HG02973 (cell line): ENCODE results near the gene PHACTR2.
A peak's percentile ranks its signal among the peaks of the same experiment; 100 is the strongest.

Source experiments
- ATAC-seq: cut with Tn5 transposase; IDR thresholded peaks from one replicate; pipeline ENCODE4 v1.9.1; 2021; ENCODE audit warnings: moderate library complexity; ENCODE audit not compliant: unreplicated experiment

Gene PHACTR2

DNA sequence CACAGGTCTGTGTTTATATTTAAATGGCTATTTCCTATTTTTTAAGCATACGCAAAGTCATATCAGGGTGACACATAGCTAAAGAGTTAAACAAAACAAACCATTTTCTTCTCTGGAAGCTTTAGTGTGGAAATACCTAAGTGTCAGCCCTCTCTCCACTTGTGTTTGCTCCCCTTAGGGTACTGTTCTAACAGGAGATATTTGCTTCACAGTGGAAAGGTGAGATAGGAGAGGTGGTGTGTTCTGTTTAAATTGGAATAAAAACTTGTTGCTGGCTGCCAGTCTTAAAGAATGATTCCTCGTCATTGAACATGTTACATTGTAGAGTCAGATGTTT, 18.9 kb downstream of the PHACTR2 start:
- no peak for ATAC-seq

DNA sequence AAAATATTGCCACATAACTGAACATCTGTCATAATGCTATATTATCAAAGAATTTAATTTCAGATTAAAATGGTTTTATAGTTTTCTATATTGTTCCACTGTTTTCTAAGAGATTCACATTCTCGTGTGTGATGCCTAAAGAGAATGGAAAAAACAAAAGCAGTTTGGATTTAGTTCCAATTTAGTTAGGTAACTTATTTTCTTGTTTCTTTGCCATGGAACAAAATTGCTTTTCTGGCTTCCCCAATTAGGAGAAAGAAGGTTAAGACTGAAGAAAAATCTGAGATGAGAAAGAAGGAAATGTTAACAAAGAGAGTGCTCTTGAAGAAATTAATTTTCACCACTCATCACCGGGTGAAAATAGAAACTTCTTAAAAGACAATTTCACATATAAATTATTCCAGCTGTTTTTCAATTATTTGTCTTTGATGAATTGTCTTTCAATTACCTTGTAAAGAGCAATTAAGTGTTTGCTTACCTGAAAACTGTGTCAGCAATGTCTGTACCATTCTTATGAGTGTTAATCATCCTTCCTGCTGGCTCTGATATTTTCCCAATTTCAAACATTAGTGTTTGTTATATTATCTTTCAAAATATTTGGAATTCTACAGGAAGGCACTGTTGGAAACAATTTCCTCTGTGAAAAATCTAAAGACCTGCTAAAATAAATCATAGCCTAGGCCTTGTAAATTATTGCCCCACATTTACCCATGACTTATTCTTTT, 19.5 kb downstream of the PHACTR2 start:
- no peak for ATAC-seq

DNA sequence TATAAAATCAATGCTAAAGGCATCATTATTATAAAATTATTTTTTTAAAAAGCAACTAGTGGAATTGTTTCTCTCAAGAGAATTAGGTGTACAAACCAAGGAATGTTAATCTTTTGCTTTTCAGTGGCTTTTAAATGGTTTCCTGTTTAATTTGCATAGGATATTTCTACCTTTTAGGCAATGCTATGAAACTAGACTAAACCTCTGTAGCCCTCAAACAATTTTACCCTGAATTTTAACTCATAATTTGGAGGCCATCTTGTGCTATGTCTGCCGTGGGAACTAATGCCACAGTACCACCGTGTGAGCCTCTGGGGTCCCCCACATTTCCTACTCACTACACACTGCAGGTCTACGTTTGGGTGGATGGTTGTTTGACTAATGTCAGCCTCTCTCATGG, 20.6 kb downstream of the PHACTR2 start:
- ATAC-seq = no peak

DNA sequence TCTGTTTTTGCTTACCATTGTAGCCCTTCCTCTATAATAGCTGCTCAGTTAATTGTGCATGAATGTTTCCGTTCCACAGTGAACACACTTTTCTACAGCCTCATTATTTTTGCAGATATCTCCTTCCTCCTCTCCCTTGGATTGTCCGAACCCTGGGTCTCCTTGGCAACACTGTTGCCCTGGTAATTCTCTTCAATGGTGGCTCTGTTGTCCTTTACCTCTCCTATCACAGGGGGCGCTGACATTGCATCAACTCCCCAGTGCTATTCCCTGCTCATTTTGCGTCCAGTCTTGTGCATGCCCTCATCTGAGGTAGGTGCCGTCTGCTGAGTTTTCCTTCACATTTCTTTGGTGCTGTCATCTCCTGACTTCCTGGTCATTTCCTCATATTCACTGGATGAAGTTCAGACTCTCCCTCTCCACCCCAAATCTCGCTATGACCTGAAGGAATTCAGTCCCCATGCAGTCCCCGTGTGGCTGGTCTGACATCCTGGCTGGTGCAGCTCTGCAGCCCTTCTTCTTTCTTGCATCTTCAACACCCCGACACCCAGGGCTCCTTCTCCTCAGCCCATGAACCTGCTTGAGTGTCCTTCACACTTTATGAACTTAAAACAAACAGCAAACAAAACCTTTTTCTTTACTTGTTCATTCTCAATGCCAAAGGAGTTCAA, 21.1 kb downstream of the PHACTR2 start:
- ATAC-seq = no peak

DNA sequence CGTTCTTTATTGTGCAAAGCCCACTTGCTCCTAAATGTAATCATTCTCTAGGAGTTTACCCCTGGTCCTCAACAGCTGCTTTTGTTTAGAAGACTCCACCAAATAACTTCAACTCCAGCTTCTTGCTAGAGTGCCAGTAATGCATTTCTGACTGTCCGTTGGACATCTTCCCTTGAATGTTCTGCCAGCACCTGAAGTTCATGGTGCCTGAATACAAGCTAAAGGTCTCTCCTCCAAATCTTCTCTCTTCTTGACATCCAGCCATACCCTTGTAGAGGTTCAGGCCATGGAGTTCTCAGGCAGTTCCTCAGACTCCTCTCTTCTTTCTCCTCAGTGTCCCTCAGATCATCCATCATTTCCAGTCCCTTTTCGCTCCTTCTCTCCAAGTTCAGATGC, 21.7 kb downstream of the PHACTR2 start:
- no peak for ATAC-seq

DNA sequence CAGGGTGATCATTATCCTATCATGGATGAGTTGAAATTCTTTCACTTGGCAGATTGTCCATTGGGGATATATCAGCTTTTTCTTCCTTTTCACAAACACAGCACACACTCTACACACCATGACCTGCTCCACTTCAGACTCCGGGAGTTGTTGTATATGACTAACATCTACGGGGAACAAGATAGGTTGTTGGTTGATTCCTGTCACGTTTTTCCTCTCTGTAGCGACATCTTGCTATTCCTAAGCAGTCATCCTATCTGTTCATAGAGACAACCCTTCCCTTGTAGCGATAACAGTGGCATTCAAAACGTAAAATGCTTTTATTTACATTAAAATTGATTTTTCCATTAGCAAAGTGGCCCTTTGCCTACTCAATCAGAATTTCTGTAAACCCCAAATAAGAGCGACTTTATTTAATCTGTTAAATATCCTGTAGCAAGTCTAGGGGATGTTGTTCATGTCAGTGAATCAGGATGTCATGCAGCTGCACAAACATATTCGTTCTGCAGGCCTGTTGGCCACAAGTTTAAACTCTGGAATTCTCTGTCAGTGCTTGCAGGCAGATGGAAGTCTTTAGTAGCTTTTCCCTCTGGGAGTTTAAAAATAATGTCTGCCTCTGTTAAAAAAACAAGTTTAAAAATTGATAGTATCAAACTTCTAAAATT, 23.1 kb downstream of the PHACTR2 start:
- ATAC-seq = no peak

DNA sequence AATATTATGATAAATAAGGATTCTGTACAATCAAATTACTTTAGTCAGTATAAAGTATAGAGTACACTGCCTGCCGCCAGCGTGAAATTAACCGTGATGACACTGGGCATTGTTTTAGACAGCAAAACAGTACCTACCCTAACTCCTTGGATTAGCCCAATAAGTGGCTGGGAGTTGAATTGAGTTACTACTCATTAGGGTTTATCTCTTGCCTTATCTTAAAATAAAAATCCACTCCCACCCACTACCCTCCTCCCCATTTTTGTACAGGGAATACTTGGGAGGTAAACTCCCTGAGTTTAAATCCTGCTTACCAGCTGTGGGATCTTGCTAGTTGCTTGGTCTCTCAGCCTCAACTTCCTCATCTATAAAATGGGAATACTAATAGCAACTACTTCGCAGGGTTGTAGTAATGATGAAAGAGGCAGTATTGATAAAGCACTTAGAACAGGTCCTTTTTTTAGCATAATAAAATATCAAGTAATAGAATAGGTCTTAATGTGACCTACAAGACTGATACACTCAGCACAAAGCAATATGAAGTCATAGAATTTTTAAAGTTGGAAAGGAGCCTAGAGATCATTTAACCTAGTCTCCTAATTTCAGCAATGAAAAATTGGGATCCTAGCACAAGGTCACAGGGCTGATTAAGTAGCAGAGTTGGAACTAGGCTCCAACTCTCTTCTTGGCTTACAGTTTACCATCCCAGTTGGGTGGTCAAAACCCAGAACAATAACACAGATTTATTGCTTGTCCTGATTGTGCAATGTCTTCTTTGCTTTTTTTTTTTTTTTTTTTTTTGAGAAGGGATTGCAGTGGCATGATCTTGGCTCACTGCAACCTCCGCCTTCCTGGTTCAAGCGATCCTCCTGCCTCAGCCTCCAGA, 23.8 kb downstream of the PHACTR2 start:
- no peak for ATAC-seq

DNA sequence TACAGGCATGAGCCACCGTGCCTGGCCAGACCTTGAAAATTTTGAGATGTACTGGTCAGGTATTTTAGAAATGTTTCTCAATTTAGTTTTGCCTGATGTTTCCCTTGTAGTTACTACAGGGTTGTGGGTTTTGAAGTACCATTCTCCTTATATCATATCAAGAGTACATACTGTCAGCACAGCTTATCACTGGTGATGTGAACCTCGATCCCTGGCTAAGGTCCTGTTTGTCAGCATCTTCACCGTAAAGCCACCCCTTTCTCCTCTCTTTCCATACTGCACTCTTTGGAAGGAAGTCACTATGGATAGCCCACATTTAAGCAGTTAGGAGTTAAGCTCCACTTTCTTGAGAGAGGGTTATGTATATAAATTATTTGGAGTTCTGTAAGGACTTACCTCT, 27.8 kb downstream of the PHACTR2 start:
- ATAC-seq = no peak

DNA sequence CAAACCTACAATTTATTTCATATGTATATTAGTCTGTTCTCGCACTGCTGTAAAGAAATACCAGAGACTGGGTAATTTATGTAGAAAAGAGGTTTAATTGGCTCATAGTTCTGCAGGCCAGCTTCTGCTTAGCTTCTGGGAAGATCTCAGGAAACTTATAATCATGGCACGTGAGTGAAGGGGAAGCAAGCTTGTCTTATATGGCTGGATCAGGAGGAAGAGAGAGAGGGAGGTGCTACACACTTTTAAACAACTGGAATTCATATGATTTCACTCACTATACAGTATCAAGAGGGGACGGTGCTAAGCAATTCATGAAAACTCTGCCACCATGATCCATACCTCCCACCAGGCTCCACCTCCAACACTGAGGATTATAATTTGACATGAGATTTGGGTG, 29.9 kb downstream of the PHACTR2 start:
- ATAC-seq = no peak

DNA sequence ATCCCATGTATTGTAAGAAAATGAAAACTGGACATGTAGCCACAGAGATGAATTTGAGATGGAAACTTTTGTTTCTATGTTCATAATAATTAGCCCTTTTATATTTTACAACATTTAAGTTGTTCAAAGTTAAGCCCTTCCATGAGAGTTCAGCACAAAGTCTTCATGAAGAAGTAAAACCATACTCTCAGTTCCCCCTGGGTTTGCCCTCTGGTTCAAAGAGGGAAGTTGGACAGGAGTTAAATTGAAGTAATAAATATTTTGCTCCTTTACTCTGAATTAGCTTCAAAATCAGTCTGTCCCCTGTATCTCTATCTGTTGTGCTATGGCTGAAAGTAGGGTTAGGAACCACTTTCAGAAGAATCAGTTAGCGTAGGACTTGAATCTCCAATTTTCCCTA, 31.1 kb downstream of the PHACTR2 start:
- no peak for ATAC-seq

DNA sequence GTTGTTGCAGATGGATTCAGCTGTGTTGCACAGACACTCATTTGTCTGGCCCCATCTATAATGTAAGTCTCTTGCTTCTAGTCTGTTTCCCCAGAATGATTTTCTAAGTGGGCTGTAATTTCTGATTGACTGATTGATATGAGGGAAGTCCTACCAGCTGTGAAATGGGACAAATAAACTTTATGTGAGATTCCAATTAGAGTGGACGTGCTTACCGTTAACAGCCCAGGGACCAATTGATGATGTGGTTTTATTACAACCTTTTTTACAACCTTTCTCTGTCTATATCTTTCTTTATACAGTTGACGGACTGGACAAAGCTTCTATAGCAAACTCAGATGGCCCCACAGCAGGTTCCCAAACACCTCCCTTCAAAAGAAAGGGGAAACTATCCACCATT, 33.9 kb downstream of the PHACTR2 start:
- ATAC-seq = no peak

DNA sequence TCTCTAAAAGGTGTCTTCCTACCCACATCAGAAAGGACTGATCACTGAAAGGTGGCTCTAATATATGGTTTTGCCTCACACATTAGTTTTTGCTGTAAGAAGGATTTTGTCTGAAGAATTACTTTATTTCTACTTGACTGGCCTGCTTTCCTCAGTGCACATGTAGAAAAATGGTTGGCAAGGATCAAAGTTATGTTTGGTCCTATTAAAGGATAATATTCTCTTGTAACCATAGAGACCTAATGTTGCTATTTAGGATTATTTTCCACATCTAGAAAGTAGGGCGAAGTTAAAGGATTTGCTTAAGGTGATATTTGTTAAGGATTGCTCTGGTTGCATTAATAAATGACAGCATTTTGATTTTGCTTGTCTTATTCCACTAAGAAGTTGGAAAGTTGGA, 40.7 kb downstream of the PHACTR2 start:
- ATAC-seq = no peak

DNA sequence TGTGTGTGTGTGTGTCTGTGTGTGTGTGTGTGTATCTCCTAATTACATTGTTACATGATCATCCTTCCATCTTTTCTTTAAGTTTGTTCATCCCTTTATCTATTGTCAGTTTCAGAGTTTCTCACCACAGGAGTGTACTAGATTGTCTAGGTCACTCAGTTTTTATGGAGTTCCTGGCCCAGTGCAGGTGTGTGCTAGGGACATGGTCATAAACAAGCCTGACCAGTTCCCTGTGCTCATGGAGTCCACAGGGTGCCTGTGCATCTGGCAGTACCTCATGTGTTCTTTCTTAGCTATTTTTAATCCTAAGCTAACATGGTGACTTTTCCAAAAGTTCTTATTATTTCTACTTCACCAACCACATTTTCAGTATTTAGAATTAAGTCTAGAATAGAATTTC, 43.9 kb downstream of the PHACTR2 start:
- ATAC-seq = no peak

DNA sequence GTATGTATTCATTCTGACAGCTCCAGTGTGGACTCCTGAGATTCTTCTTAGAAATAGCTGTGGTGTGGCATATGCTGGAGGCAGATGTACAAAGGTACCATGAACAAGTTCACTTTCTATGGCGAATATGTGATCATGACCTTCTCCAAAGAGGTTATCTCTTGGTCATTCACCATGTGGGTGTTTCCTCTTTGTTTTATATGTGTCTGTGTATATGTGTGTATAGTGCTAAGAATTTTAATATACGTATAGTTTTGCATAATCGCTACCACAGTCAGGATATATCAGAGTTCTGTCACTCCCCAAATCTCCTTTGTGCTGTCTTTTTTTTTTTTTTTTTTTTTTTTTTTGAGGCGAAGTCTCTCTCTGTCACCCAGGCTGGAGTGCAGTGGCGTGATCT, 47.1 kb downstream of the PHACTR2 start:
- ATAC-seq = no peak

DNA sequence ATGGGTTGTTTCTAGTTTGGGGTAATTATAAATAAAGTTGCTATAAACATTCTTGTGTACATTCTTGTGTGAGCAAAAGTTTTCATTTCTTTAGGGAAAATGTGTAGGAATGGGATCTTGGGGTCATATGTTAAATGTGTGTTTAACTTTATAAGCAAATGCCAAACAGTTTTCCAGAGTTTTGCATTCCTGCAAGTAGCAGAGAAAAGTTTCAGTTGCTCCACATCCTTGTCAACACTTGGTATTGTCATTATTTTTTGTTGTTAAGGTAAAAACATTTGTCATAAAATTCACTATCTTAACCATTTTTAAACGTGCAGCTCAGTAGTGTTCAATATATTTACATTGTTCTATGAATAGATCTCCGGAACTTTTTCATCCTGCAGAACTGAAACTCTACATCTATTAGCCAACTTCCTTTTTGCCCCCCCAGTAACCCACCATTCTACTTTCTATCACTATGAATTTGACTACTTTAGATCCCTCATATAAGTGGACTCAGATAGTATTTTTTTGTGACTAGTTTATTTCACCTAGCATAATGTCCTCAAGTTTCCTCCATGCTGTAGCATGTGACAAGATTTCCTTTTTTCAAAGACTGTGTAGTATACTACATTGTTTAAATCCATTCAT, 48.4 kb downstream of the PHACTR2 start:
- ATAC-seq = peak; percentile 62

DNA sequence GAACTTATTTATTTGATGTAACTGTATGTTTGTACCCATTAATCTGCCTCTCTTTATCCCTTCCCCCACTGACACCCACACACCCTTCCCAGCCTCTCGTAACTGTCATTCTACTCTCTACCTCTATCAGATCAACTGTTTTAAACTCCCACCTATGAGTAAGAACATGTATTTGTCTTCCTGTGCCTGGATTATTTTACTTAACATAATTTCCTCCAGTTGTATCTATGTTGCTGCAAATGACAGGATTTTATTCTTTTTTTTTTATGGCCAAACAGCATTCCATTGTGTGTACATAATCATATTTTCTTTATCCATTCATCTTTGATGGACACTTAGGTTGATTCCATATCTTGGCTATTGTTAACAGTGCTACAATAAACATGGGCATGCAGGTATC, 49.3 kb downstream of the PHACTR2 start:
- ATAC-seq = no peak

DNA sequence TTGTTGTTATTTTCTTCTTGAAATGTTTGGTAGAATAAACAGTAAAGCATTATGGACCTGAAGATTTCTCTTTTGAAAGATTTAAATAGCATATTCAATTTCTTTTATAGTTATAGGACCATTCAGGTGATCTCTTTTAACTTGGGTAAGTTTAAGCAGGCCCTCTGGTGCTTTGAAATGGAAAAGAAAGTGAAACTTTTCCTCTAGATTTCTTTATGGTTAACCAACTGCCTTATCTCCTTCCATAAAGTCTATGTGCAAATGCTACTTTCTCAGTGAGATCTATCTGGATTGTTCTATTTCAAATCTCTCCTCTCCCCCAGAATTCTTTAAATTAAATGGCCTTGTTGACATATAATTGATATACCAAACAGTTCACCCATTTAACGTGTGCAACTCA, 54.0 kb downstream of the PHACTR2 start:
- no peak for ATAC-seq

DNA sequence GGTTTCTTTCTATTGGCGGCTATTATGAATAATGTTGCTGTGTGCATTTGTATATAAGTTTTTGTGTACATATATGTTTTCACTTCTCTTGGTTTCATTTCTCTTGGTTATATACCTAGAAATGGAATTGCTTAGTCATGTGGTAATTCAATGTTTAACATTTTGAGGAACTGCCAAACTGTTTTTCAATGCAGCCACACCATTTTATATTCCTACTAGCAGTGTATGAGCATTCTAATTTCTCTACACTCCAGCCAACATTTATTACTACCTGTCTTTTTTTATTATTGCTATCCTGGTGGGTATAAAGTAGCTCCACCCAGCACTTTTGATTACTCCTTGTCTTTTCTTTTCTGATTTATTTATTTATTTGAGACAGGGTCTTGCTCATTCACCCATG, 54.8 kb downstream of the PHACTR2 start:
- no peak for ATAC-seq

DNA sequence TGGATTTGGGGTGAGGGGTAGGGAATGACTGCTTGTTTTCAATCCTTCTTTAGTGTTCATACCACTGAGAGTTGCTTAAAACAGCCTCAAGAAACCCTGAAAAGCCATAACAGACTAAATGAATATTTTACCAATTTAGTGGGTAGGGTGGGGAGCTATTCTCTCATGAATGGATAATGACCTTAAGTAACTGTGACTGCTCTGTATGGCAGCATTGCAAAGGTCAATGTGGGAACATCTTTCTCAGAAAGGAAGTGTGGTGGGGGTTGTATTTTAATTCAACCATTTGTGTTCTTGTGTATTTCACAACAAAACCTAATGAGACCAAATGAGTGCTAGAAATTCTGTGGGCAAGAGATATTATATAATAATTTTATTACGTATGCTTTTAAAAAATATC, 55.7 kb downstream of the PHACTR2 start:
- no peak for ATAC-seq

DNA sequence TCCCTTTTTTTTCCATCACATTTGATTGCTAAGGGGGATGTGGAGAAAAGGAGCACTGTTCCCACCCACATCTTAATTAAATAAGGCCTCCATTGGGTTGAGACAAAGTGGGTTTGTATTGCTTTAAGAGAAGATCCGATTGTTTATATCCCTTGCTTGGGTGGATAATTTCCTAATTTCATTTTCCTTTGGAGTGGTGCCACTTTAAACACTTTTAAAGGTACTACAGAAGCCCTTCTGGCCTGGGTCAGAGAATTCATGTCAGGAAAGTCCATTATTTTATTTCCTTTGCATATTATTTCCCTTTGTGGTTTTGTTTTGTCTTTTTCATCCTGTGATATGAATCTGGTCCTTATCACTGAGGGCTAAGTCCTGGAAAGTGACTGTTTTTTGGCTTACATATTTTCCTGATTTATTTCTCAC, 56.9 kb downstream of the PHACTR2 start:
- ATAC-seq = no peak
